Measurements from ENCODE around the gene DOCK1. TPM values are rescaled to one million over a fixed set of nuclear protein-coding genes. Genes with fewer than 3 reads are reported as not detected.

DOCK1 gene
- total RNA-seq, 2 donors from 2014 or later, result 46.4 to 49.0 TPM

GRCh38 chr10:127094984-127095383 is 189.8 kb downstream of the DOCK1 start:
- no peaks in the 10 kb centered on the region for H3K9me3 ChIP-seq
- H3K4me1 ChIP-seq, result no peaks in the 10 kb centered on the region
- no peak overlapping the region for H3K9ac ChIP-seq (ENCODE audit: low read depth in 2 of 2, low read length in 2 of 2)
- no peak for DNase-seq
- no peak overlapping the region for H3K4me3 ChIP-seq
- no peaks in the 10 kb centered on the region for H3K27me3 ChIP-seq
- H3K36me3 ChIP-seq, result no peaks in the 10 kb centered on the region
- no peak overlapping the region for H3K27ac ChIP-seq
- no peak for TF ChIP-seq CTCF (IDR thresholded peaks at IDR 0.05)
- intact Hi-C loops (cut with DNase I), result no loop called here

- no peak for TF ChIP-seq CTCF (IDR thresholded peaks at IDR 0.05)
- Histone ChIP-seq H3K4me3 (no peak overlapping the region), H3K9ac (ENCODE audit: low read depth in 2 of 2, low read length in 2 of 2) (no peak overlapping the region), H3K36me3 (no peaks in the 10 kb centered on the region), H3K9me3 (no peaks in the 10 kb centered on the region), H3K4me1 (no peaks in the 10 kb centered on the region), H3K27ac (no peak overlapping the region), H3K27me3 (no peaks in the 10 kb centered on the region)
- no peak for DNase-seq
- intact Hi-C loops (cut with DNase I), result no loop called here
These were observed 195.9 kb downstream of the DOCK1 start for GRCh38 chr10:127100983-127101615.

- H3K27ac ChIP-seq, result no peak overlapping the region
These were observed 196.9 kb downstream of the DOCK1 start for GRCh38 chr10:127102176-127102575.

GRCh38 chr10:127115100-127115499 is 209.9 kb downstream of the DOCK1 start:
- Histone ChIP-seq H3K9me3 (no peaks in the 10 kb centered on the region), H3K27ac (no peak overlapping the region), H3K27me3 (no peaks in the 10 kb centered on the region), H3K4me1 (no peaks in the 10 kb centered on the region), H3K36me3 (no peaks in the 10 kb centered on the region), H3K4me3 (no peak overlapping the region), H3K9ac (ENCODE audit: low read depth in 2 of 2, low read length in 2 of 2) (no peak overlapping the region)
- TF ChIP-seq CTCF (IDR thresholded peaks at IDR 0.05), result no peak
- no peak for DNase-seq
- intact Hi-C loops (cut with DNase I), result no loop called here

More at GRCh38 chr10:127102176-127102575, 196.9 kb downstream of the DOCK1 start:
- H3K9ac ChIP-seq (ENCODE audit: low read depth in 2 of 2, low read length in 2 of 2), result no peak overlapping the region
- H3K27me3 ChIP-seq, result no peaks in the 10 kb centered on the region
- no peak for DNase-seq
- no peak overlapping the region for H3K4me3 ChIP-seq
- H3K9me3 ChIP-seq, result no peaks in the 10 kb centered on the region
- intact Hi-C loops (cut with DNase I), result no loop called here
- no peak for TF ChIP-seq CTCF (IDR thresholded peaks at IDR 0.05)
- no peaks in the 10 kb centered on the region for H3K4me1 ChIP-seq
- no peaks in the 10 kb centered on the region for H3K36me3 ChIP-seq

- peak; percentile 46 for DNase-seq
- intact Hi-C loops (cut with DNase I), result no loop called here
- no peak overlapping the region for H3K9ac ChIP-seq (ENCODE audit: low read depth in 2 of 2, low read length in 2 of 2)
- H3K4me3 ChIP-seq, result no peak overlapping the region
- H3K27ac ChIP-seq, result no peak overlapping the region
- H3K4me1 ChIP-seq, result no peaks in the 10 kb centered on the region
- H3K27me3 ChIP-seq, result no peaks in the 10 kb centered on the region
- no peaks in the 10 kb centered on the region for H3K9me3 ChIP-seq
- H3K36me3 ChIP-seq, result no peaks in the 10 kb centered on the region
- no peak for TF ChIP-seq CTCF (IDR thresholded peaks at IDR 0.05)
These were observed 211.9 kb downstream of the DOCK1 start for GRCh38 chr10:127117125-127117524.

Data from colonic mucosa (tissue), 4 donors.